Peyer's patch (tissue), 4 donors: ENCODE results near the gene LMF1. TPM values are rescaled to one million over a fixed set of nuclear protein-coding genes. Genes with fewer than 3 reads are reported as not detected.

ENCODE experiments used
- DNase-seq, 3 donors: peaks; one replicate each; pipeline ENCODE4 v3.0.0-alpha.2; 2017 to 2019
- H3K27ac ChIP-seq, 4 donors: fragments of 200-600 bp; sonication (generic); one replicate each; pipeline ENCODE4 v1.5.1; 2016 to 2019
- H3K27me3 ChIP-seq, 2 donors: fragments of 200-600 bp; sonication (generic); one replicate each; pipeline ENCODE4 v1.5.1; 2019
- H3K36me3 ChIP-seq, 3 donors: fragments of 200-600 bp; sonication (generic); one replicate each; pipeline ENCODE4 v1.5.1; 2016 to 2019
- H3K4me1 ChIP-seq, 4 donors: fragments of 200-600 bp; sonication (generic); one replicate each; pipeline ENCODE4 v1.5.1; 2016 to 2019
- H3K4me3 ChIP-seq, 4 donors: fragments of 200-600 bp; sonication (generic); 1 replicate in 3 of 4; 2 replicates in 1 of 4; pipeline ENCODE4 v1.5.1; 2016 to 2019; ENCODE audit warnings: mild to moderate bottlenecking in 1 of 4
- H3K9me3 ChIP-seq, 4 donors: fragments of 200-600 bp; sonication (generic); one replicate each; pipeline ENCODE4 v1.5.1; 2016 to 2019; ENCODE audit warnings: mild to moderate bottlenecking in 1 of 4
- CTCF ChIP-seq, 6 experiments: fragments of 450-650 bp in 4 of 6; fragments of 200-600 bp in 2 of 6; sonication (generic) in 1 of 6; IDR thresholded peaks; one replicate each; pipeline ENCODE4 v1.5.1; 2017 to 2019; ENCODE audit warnings: antibody characterized with exemption in 6 of 6, mild to moderate bottlenecking in 3 of 6, moderate library complexity in 1 of 6
- POLR2A ChIP-seq, 2 donors: fragments of 450-650 bp; IDR thresholded peaks; one replicate each; pipeline ENCODE4 v1.5.1; 2017; ENCODE audit warnings: antibody characterized with exemption in 2 of 2, mild to moderate bottlenecking in 2 of 2, moderate library complexity in 2 of 2
- total RNA-seq, 4 donors: library from RNA; depleted of rRNA; stranded (reverse); fragments of >200 nt; gene quantifications; one replicate each; pipeline ENCODE4 v1.1.0, GENCODE V29; 2016

Gene LMF1
- total RNA-seq, 4 donors from 2014 or later, result 16.3 to 85.4 (median 54.6) TPM

- Histone ChIP-seq H3K27me3 (no peaks in the 10 kb centered on the region), H3K9me3 (no peaks in the 10 kb centered on the region), H3K27ac (no peak overlapping the region), H3K4me3 (no peak overlapping the region), H3K36me3 (no peaks in the 10 kb centered on the region), H3K4me1 (peaks cover 4 to 15% (median 9%) of the 10 kb centered on the region in 4 donors)
- no peak for DNase-seq
- TF ChIP-seq POLR2A (IDR thresholded peaks at IDR 0.05) (no peak), CTCF (IDR thresholded peaks at IDR 0.05) (no peak)
Measured at GRCh38 chr16:967077-967541, 3.7 kb downstream of the LMF1 start.

GRCh38 chr16:966505-966904 is 4.3 kb downstream of the LMF1 start:
- no peak overlapping the region for H3K4me3 ChIP-seq
- H3K27ac ChIP-seq, result no peak overlapping the region
- TF ChIP-seq CTCF (IDR thresholded peaks at IDR 0.05), result no peak
- no peak for TF ChIP-seq POLR2A (IDR thresholded peaks at IDR 0.05)
- H3K36me3 ChIP-seq, result no peaks in the 10 kb centered on the region
- H3K27me3 ChIP-seq, result no peaks in the 10 kb centered on the region
- peaks cover 4 to 15% (median 9%) of the 10 kb centered on the region in 4 donors for H3K4me1 ChIP-seq
- no peaks in the 10 kb centered on the region for H3K9me3 ChIP-seq
- no peak for DNase-seq

- DNase-seq, result no peak
Measured at GRCh38 chr16:966035-966434, 4.7 kb downstream of the LMF1 start.

GRCh38 chr16:965487-965886 is 5.3 kb downstream of the LMF1 start:
- TF ChIP-seq CTCF (IDR thresholded peaks at IDR 0.05), result no peak
- no peak for TF ChIP-seq POLR2A (IDR thresholded peaks at IDR 0.05)
- Histone ChIP-seq H3K36me3 (no peaks in the 10 kb centered on the region), H3K9me3 (no peaks in the 10 kb centered on the region), H3K27me3 (no peaks in the 10 kb centered on the region), H3K27ac (no peak overlapping the region), H3K4me3 (no peak overlapping the region), H3K4me1 (peaks cover 4 to 10% (median 7%) of the 10 kb centered on the region in 4 donors)
- no peak for DNase-seq

More at GRCh38 chr16:966035-966434, 4.7 kb downstream of the LMF1 start:
- no peak for TF ChIP-seq POLR2A (IDR thresholded peaks at IDR 0.05)
- TF ChIP-seq CTCF (IDR thresholded peaks at IDR 0.05), result no peak
- Histone ChIP-seq H3K4me3 (no peak overlapping the region), H3K27ac (no peak overlapping the region), H3K27me3 (no peaks in the 10 kb centered on the region), H3K9me3 (no peaks in the 10 kb centered on the region), H3K36me3 (no peaks in the 10 kb centered on the region), H3K4me1 (peaks cover 4 to 11% (median 7%) of the 10 kb centered on the region in 4 donors)

GRCh38 chr16:965036-965395 is 5.8 kb downstream of the LMF1 start:
- peaks cover 3 to 7% (median 6%) of the 10 kb centered on the region in 4 donors for H3K4me1 ChIP-seq
- H3K9me3 ChIP-seq, result no peaks in the 10 kb centered on the region
- no peak for TF ChIP-seq CTCF (IDR thresholded peaks at IDR 0.05)
- no peak for TF ChIP-seq POLR2A (IDR thresholded peaks at IDR 0.05)
- H3K4me3 ChIP-seq, result no peak overlapping the region
- no peaks in the 10 kb centered on the region for H3K27me3 ChIP-seq
- H3K27ac ChIP-seq, result no peak overlapping the region
- no peaks in the 10 kb centered on the region for H3K36me3 ChIP-seq
- no peak for DNase-seq
